ENCODE data around the gene SYT13.
"Not testable (repeated sequence)": the region's sequence is repeated elsewhere in the genome, so short reads cannot be mapped to it uniquely, and the experiment has no call there.

The SYT13 gene

GRCh38 chr11:45273509-45273908, 12.6 kb downstream of the SYT13 start:
- DNase-seq (ENCODE audit: low read depth, low spot score) = no peak

GRCh38 chr11:45272701-45273100, 13.4 kb downstream of the SYT13 start:
- no peak for DNase-seq (ENCODE audit: low read depth, low spot score)

- DNase-seq (ENCODE audit: low read depth, low spot score) = no peak
These were observed 15.0 kb downstream of the SYT13 start for GRCh38 chr11:45270946-45271716.

GRCh38 chr11:45269678-45270077, 16.5 kb downstream of the SYT13 start:
- no peak for DNase-seq (ENCODE audit: low read depth, low spot score)

GRCh38 chr11:45267652-45268299, 18.4 kb downstream of the SYT13 start:
- no peak for DNase-seq (ENCODE audit: low read depth, low spot score)

- DNase-seq (ENCODE audit: low read depth, low spot score) = peak; percentile 46
These were observed 19.1 kb downstream of the SYT13 start for GRCh38 chr11:45267052-45267451.

GRCh38 chr11:45266676-45267020, 19.5 kb downstream of the SYT13 start:
- DNase-seq (ENCODE audit: low read depth, low spot score) = no peak

GRCh38 chr11:45265969-45266675, 20.0 kb downstream of the SYT13 start:
- no peak for DNase-seq (ENCODE audit: low read depth, low spot score)

- no peak for DNase-seq (ENCODE audit: low read depth, low spot score)
These were observed 21.2 kb downstream of the SYT13 start for GRCh38 chr11:45264839-45265515.

- no peak for DNase-seq (ENCODE audit: low read depth, low spot score)
These were observed 22.4 kb downstream of the SYT13 start for GRCh38 chr11:45263773-45264172.

- no peak for DNase-seq (ENCODE audit: low read depth, low spot score)
These were observed 23.2 kb downstream of the SYT13 start for GRCh38 chr11:45262900-45263299.

- no peak for DNase-seq (ENCODE audit: low read depth, low spot score)
These were observed 26.1 kb downstream of the SYT13 start for GRCh38 chr11:45260071-45260470.

- DNase-seq (ENCODE audit: low read depth, low spot score) = no peak
These were observed 26.5 kb downstream of the SYT13 start for GRCh38 chr11:45259592-45259991.

GRCh38 chr11:45258982-45259530, 27.1 kb downstream of the SYT13 start:
- no peak for DNase-seq (ENCODE audit: low read depth, low spot score)

GRCh38 chr11:45254070-45254469, 32.1 kb downstream of the SYT13 start:
- DNase-seq (ENCODE audit: low read depth, low spot score) = no peak

- DNase-seq (ENCODE audit: low read depth, low spot score) = no peak
These were observed 32.5 kb downstream of the SYT13 start for GRCh38 chr11:45253640-45254039.

- DNase-seq (ENCODE audit: low read depth, low spot score) = no peak
These were observed 33.3 kb downstream of the SYT13 start for GRCh38 chr11:45252877-45253276.

GRCh38 chr11:45252134-45252856, 33.8 kb downstream of the SYT13 start:
- DNase-seq (ENCODE audit: low read depth, low spot score) = peak; percentile 90

- DNase-seq (ENCODE audit: low read depth, low spot score) = no peak
These were observed 36.0 kb downstream of the SYT13 start for GRCh38 chr11:45250035-45250718.

GRCh38 chr11:45249372-45249771, 36.8 kb downstream of the SYT13 start:
- not testable (repeated sequence) for DNase-seq (ENCODE audit: low read depth, low spot score)

Data from ELF-1 (cell line).